HG03060 (cell line): Measurements from ENCODE around the gene RBPJL.

Experiments used
- ATAC-seq: cut with Tn5 transposase; IDR thresholded peaks from one replicate; pipeline ENCODE4 v1.9.1; 2021; ENCODE audit warnings: low read depth, moderate number of reproducible peaks; ENCODE audit not compliant: unreplicated experiment

RBPJL gene, protein sequence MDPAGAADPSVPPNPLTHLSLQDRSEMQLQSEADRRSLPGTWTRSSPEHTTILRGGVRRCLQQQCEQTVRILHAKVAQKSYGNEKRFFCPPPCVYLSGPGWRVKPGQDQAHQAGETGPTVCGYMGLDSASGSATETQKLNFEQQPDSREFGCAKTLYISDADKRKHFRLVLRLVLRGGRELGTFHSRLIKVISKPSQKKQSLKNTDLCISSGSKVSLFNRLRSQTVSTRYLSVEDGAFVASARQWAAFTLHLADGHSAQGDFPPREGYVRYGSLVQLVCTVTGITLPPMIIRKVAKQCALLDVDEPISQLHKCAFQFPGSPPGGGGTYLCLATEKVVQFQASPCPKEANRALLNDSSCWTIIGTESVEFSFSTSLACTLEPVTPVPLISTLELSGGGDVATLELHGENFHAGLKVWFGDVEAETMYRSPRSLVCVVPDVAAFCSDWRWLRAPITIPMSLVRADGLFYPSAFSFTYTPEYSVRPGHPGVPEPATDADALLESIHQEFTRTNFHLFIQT

DNA sequence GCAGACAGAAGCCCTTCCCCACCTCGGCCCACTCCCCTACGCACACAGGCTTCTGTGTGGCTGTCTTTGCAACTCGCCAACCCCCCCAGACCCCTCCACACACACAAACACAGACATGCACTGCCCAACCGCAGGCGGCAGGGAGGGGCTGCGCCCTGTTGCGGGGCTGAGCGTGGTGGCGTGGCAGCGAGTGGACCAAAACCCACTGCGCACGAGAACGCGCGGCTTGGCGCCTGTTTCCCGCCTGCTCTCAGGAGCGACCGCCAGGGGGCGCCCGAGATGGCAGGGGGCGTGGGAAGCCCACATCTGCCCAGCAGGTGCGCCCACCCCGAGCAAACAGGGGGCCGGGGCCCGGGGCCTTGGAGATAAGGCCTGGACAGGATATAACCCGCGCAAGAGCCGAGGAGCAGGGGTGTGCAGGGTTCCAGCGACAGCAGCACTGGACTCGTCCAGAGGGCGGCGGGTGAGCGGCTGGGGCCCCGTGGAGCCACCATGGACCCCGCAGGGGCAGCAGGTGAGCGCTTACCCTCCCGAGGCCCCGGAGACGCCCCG, at the start of gene RBPJL:
Gene RBPJL, plus strand, starts transcription at position 410 of the 552 bp plus-strand sequence. Its CDS starts 83 bp downstream, at position 493.
- no peak for ATAC-seq

DNA sequence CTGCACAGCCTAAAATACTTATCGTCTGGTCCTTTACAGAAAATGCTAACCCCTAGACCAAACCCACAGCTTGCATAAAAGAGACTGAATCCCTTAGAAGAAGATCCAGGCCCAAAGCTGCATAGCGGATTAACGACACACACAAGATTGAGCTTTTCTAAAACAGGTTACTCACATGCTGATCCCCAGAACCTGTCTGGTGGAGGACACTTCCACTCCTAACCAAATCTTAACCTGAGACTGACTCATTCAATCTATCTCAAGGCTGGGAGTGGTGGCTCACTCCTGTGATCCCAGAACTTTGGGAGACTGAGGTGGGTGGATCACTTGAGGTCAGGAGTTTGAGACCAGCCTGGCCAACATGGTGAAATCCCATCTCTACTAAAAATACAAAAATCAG, 49.5 kb upstream of the RBPJL start:
- ATAC-seq: no peak

GRCh38 chr20:45257711-45258110, 48.9 kb upstream of the RBPJL start:
- no peak for ATAC-seq

DNA sequence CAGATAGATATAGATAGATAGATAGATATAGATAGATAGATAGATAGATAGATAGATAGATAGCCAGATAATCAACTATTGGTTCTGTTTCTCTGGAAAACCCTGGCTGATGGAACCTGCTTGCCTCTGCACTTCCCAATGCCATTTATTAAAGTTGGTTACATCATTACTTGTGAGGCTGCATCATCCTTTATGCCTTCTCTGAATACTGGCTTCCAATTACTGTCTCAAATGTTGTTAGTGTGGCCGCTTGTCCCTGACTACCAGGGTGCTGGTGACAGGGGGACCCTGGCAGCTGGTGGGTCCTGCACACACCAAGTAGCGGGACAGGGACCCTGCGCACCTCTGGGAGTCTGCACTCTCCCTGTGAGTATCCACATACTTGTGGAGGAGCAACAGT, 48.4 kb upstream of the RBPJL start:
- ATAC-seq: no peak

DNA sequence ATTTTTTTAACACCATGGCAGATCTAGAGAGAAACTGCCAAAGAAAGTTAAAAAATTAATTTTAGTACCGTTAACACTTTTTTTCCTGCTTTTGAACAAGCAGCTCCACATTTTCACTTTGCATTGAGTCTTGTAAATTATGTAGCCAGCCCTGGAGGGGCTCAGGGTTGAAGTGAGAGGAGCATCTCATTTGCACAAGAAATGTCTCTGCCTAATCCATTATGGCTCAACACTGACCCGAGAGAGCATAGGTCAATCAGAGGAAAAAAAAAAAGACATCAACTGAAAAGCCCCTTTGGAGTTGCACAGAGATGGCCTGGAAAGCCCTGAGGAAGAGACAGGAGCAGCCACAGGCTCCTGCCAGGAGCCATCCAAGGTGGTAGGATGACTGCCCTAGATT, 48.0 kb upstream of the RBPJL start:
- ATAC-seq: no peak

- no peak for ATAC-seq
Measured at GRCh38 chr20:45263556-45264266, 42.9 kb upstream of the RBPJL start.

DNA sequence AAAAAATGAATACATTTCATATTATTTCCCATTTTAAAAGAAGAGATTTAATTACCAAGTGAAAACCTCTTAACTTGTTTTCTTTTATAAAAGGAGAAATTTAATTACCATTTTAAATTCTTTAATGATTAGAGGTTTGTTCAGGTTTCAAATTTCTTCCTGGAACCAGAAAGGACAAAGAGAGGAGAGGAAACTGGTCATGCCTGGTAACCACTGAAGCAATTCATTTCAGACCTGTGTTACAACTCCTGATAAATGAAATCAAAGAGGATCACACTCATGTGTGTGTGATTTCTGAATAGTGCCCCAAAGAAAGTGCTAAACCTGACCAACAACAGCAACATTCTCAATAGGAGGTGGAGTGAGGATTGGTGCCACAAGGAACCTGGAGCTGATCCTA, 39.7 kb upstream of the RBPJL start:
- ATAC-seq: no peak

DNA sequence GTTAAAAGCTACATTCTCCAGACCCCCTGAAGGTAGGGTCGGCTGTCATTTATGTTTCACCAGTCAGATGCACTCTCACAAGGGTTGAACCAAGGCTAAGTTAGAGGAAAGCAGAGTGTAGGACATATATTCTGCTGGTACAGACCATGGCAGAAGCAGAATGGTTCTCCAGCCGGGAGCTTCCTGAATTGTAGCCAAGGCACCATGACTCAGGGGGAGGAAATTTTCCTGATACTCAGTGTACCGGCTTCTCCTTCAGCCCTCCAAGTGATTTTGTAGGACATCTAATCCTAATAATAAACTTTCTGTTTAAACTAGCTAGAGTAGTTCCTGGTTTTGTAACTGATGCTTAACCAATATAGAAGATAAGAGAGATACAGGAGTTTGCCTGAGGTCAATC, 38.1 kb upstream of the RBPJL start:
- no peak for ATAC-seq

- ATAC-seq: no peak
Measured at GRCh38 chr20:45269056-45269455, 37.6 kb upstream of the RBPJL start.

- ATAC-seq: no peak
Measured at GRCh38 chr20:45269754-45270270, 36.8 kb upstream of the RBPJL start.

GRCh38 chr20:45275338-45275737, 31.3 kb upstream of the RBPJL start:
- ATAC-seq: no peak

DNA sequence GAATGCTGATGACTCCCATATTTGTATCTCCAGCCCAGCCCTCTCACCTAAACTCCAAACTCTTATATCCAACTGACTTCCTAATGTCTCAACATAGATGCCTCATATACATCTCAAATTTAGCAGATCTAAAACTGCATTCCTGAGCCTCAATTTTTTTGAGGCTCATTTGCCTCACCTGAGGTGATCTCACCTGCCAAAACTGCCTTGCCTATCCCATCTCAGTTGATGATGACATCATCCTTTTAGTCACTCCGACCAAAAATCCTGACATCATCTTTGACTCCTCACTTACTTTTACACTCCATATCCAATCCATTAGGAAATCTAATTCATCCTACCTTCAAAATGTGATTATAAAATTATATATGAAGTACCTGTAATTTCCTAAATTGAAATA, 26.6 kb upstream of the RBPJL start:
- no peak for ATAC-seq

DNA sequence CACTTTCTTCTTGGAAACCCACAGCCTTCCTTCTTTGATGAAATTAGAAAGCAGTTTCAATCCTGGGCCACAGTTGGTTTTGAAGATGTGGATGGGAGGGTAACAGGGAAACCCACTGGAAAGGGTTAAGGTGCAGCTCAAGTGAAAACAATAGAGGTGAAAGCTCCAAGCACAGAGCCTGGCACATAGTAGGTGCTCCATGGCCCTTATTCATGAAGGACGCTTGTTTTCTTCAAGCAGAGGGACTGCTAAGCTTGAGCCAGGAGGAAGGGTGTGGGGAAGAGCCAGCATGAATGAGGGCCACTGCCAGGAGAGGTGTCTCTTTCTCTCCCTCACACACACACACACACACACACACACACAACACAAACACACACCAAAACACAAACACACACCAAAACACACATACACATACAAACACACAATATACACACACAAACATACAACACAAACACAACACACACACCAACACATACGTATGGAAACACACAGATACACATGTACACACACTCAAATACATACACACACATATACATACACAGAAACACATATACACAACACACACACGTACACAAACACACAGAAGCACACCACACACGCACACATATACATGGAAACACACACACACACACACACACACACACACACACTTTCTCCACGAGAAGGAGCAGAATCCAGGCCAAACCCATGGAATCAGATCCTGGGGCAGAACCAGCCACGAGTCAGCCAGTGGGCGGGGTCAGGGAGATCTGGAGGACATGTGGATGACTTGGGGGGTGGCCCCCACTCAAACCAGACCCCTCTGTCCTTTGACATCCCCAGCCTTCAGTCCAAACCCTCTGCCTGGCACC, 23.7 kb upstream of the RBPJL start:
- ATAC-seq: no peak

DNA sequence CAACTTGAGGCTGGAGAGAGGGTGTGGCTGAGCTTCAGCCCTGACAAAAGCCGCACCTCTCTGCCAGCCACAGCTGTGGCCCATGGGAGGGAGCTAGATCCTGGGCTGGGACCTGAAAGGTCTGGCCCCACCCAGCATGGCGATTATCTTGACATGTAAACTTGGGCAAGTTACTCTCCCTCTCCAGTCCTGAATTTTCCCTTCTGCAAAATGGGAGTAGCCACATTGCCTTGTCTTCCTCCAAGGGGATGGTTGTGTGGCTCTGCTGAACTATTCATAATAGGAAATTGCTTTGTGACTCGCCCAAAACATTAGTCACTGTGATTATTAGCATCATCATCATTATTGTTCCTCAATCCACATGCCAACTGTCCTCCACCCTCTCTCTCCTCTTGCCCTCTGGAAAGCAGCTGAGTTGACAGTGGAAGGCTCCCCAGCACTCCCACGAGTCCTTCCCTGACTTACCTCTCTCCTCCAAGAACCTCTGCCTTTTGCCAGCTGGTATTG, 23.0 kb upstream of the RBPJL start:
- ATAC-seq: no peak

DNA sequence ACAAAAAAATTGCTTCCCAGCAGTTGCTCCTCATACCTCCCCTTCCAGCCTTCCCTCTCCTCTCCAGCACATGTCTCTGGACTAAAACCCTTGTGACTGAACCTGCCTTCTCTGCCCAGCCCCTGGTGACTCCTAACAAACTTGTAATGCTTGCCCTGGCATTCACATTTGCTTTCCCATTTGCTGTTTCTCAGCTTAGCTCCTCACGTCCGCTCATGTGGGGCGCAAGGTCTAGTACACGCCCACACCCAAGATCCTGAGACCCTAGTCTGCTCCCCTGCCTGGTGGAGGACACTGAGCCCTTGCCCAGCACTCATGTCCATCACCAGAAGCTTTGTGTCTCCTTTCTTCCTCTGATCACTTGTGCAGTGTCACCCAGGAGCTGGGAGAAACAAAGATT, 18.3 kb upstream of the RBPJL start:
- ATAC-seq: no peak

GRCh38 chr20:45288860-45289259, 17.8 kb upstream of the RBPJL start:
- no peak for ATAC-seq

DNA sequence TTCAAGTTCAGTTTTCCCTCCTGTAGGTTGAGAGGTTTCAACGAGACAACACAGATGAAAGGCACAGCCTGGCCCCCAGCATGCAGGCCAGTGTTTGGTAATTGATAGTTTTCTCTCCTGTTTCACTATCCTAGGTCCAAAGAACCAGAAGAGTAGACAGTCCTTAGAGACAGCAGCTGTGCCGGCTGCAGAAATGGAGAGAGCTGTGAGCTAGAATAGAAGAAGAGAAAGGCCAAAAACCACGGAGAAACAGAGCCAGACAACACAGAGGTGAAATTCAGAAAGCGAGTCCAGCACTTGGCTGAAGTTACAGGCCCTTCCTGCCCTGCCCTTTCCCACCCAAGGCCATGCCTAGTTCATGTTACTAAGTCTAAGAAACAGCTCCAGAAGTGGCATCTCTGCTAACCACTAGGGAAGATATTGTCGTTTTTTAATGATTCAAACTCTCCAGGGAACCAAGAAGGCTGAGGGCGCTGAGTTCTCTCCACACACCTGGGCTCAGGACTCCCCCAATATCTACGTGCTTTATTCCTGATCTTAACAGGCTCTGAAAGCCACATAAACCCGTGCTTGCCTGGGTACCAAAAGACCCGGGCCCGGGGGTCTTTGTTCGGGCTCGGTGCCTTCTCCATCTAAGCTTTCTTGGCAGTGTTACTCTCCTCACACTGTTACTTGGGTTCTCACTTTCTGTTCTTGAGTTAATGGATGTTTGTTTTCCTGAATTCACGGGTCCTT, 16.5 kb upstream of the RBPJL start:
- ATAC-seq: no peak

DNA sequence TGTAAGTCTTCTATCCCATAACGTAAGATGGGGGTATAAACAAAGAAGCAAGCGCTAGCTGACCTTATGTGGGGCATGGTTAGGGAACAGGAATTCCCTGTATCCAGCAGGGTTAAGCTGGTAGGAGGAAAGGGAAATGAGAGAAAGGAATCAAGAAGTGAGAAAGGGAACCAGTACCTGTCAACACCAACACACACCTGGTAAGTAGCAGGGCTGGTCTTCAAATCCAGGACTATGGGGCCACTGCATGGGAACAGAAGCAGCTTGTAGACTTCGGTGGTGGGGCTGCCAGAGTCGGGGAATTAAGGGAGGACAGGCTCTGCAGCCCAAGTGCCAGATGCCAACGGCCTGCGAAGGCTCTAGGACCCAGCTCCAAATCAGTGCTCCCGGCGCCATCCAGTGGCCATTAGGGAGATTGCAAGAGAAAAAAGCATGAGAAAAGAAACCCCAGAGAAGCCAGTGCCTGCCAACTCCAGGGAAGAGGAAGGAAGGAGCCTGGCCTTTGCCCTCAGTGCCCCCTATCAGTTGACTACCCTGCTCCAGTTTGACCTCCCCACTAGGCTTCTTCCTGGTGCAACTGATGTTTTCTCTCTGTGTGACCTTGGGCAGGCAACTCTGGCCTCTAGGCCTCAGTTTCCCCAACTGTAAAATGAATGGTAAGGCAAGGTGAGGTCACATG, 15.8 kb upstream of the RBPJL start:
- no peak for ATAC-seq

DNA sequence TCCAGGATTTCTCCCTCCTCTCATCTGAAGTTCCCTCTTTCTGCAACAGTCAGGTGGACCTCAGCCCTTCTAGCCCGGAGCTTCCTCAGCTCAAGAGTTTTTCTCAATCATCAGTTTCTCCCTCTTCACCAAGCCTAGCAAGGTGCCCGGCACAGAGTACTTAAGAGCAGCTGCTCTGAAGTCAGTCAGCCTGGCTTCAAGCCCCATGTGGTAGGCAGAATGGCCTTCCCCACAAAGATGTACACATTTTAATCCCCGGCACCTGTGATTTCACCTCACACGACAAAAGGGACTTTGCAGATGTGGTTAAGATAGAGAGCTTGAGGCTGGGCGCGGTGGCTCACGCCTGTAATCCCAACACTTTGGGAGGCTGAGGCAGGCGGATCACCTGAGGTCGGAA, 15.1 kb upstream of the RBPJL start:
- no peak for ATAC-seq
